ENCODE measurements around the gene CCND1. TPM values are rescaled to one million over a fixed set of nuclear protein-coding genes. Genes with fewer than 3 reads are reported as not detected.

The CCND1 gene
- total and polyA plus RNA-seq, 10 of the 15 experiments (the other 5 are each of a cell fraction or from before 2014, with no cell fraction given), result 0.09 to 6.6 (median 0.59) TPM; not detected in 2

DNA sequence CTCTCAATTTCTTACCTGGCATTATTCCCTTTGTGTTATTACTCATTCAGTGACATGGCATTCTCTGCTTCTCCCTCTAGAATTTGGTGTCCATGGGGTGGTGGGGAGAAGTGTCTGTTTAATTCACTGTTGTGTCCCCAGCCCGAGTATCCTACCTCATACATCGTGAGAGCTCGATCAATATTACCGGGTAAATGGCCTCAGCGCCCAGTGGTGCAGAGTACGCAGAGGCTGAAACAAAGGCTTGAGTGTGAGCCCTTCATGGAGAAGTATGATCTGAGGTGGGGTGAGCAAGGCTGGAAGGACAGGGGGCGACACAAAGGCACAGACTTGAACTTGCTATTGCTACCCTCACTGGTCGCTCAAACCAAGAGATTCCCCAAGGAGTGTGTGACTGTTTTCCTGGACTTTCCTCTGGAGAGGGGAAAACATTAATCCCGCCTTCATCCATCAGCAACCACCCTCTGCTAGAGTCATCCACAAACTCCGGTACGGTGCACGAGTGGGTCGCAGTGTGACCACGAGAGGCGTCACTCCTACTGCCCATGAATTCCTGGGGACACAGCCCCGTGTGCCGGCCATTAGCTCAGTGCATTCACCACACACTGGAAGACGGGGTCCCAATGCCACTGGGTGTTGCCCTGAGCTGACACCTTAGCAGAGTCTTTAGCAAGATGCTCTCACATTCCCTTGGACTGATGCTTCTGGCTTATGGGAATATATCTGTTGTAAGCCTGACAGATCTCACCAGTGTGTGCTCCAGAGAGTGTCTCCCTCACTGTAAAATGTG lies 35.0 kb upstream of the CCND1 start (continued):
- TF ChIP-seq, protein P1, sequence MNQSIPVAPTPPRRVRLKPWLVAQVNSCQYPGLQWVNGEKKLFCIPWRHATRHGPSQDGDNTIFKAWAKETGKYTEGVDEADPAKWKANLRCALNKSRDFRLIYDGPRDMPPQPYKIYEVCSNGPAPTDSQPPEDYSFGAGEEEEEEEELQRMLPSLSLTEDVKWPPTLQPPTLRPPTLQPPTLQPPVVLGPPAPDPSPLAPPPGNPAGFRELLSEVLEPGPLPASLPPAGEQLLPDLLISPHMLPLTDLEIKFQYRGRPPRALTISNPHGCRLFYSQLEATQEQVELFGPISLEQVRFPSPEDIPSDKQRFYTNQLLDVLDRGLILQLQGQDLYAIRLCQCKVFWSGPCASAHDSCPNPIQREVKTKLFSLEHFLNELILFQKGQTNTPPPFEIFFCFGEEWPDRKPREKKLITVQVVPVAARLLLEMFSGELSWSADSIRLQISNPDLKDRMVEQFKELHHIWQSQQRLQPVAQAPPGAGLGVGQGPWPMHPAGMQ (IDR thresholded peaks at IDR 0.05; ENCODE audit: borderline replicate concordance), result no peak
- TF ChIP-seq BMI1 (IDR thresholded peaks at IDR 0.05; ENCODE audit: borderline replicate concordance) (no peak), CREB1 (IDR thresholded peaks at IDR 0.05; ENCODE audit: low read depth) (no peak), FOXK2 (IDR thresholded peaks at IDR 0.05) (no peak), NBN (IDR thresholded peaks at IDR 0.05) (no peak), POLR2AphosphoS2 (IDR thresholded peaks at IDR 0.05; ENCODE audit: low read depth, low read length) (no peak)

DNA sequence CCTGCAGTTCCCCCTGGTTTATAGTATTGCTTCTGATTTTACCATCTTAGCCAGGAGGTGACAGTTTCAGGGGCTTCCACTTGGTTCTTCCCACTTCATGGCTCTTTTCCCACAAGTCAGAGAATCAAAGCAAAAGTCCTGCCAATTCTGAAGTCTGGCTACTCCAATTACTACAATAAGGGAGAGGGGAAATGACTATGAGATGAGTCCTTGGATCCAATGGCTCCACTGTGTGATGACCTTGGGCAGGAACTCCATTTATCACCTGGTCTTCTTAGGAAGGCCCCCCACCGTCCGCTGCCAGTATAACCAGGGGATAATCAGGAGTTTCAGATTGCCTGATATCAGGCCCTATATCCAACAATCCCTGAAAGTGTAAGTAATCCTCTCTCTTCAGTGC lies 31.6 kb upstream of the CCND1 start:
- no peak for ATAC-seq
- Histone ChIP-seq H4K20me1 (ENCODE audit: control insufficient read depth, insufficient read depth) (no peaks in the 10 kb centered on the region), H3K9me3 (replicated peaks; ENCODE audit: control insufficient read depth, insufficient read depth, low read length) (no peaks in the 10 kb centered on the region; the same call in 2 of the 3 replicates), H3K4me1 (ENCODE audit: control insufficient read depth, insufficient read depth, low read length) (no peaks in the 10 kb centered on the region), H3K4me2 (ENCODE audit: control insufficient read depth, insufficient read depth) (no peak overlapping the region), H2AFZ (ENCODE audit: control insufficient read depth, low read depth, low read length) (no peak overlapping the region), H3K4me3 (no peak overlapping the region), H3K79me2 (ENCODE audit: control insufficient read depth, insufficient read depth, low read length) (no peaks in the 10 kb centered on the region), H3K27ac (ENCODE audit: control insufficient read depth, insufficient read depth) (no peak overlapping the region), H3K9ac (ENCODE audit: control insufficient read depth, insufficient read depth, low read length) (no peak overlapping the region), H3K36me3 (ENCODE audit: control insufficient read depth in 2 of 2, insufficient read depth in 2 of 2, low read length in 1 of 2) (no peaks in the 10 kb centered on the region), H3K27me3 (replicated peaks in 1 of 2; ENCODE audit: control insufficient read depth in 2 of 2, insufficient read depth in 2 of 2, low read length in 1 of 2) (peaks cover 2 to 5% of the 10 kb centered on the region in 2 experiments; a peak in 1 of 4 replicates)
- ChIA-PET SMC1A (ENCODE audit: uncharacterized antibody, unreplicated experiment) (no interaction called here), POLR2A (no interaction called here), RAD21 (ENCODE audit: unreplicated experiment) (no interaction called here), CTCF (no interaction called here)
- WGBS (ENCODE audit: insufficient coverage, insufficient replicate concordance, low lambda C conversion rate, missing lambda C conversion rate), result 79% methylated on average over 2 of the region's 2 CpGs
- in situ Hi-C loops (cut with MboI) (no loop called here), intact Hi-C loops (cut with micrococcal nuclease; ENCODE audit: unreplicated experiment) (no loop called here)
- no TSS peak for BruUV-seq (replicated peaks)
- no peak for FAIRE-seq
- no peak for DNase-seq (ENCODE audit: low read depth, low spot score)
- TF ChIP-seq SREBF2 (IDR thresholded peaks at IDR 0.05; ENCODE audit: low read length) (no peak), NFXL1 (IDR thresholded peaks at IDR 0.05; ENCODE audit: borderline replicate concordance) (no peak), CHD1 (IDR thresholded peaks at IDR 0.05; ENCODE audit: low read depth, low read length) (no peak), HDAC6 (IDR thresholded peaks at IDR 0.05; ENCODE audit: unreplicated experiment) (no peak), RAD21 (IDR thresholded peaks at IDR 0.05; ENCODE audit: insufficient read depth, low read depth, low read length) (no peak), POU2F2 (IDR thresholded peaks at IDR 0.05; ENCODE audit: borderline replicate concordance, low read depth, low read length) (no peak), YBX1 (IDR thresholded peaks at IDR 0.05) (no peak), CHD4 (IDR thresholded peaks at IDR 0.05) (no peak), ZSCAN29 (IDR thresholded peaks at IDR 0.05) (no peak), SUPT20H (IDR thresholded peaks at IDR 0.05; ENCODE audit: borderline replicate concordance, control insufficient read depth, low read depth, low read length) (no peak), BMI1 (IDR thresholded peaks at IDR 0.05; ENCODE audit: borderline replicate concordance) (no peak), RUNX3 (IDR thresholded peaks at IDR 0.05; ENCODE audit: low read length) (no peak)
- TF ChIP-seq, protein P2, sequence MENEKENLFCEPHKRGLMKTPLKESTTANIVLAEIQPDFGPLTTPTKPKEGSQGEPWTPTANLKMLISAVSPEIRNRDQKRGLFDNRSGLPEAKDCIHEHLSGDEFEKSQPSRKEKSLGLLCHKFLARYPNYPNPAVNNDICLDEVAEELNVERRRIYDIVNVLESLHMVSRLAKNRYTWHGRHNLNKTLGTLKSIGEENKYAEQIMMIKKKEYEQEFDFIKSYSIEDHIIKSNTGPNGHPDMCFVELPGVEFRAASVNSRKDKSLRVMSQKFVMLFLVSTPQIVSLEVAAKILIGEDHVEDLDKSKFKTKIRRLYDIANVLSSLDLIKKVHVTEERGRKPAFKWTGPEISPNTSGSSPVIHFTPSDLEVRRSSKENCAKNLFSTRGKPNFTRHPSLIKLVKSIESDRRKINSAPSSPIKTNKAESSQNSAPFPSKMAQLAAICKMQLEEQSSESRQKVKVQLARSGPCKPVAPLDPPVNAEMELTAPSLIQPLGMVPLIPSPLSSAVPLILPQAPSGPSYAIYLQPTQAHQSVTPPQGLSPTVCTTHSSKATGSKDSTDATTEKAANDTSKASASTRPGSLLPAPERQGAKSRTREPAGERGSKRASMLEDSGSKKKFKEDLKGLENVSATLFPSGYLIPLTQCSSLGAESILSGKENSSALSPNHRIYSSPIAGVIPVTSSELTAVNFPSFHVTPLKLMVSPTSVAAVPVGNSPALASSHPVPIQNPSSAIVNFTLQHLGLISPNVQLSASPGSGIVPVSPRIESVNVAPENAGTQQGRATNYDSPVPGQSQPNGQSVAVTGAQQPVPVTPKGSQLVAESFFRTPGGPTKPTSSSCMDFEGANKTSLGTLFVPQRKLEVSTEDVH (IDR thresholded peaks at IDR 0.05; ENCODE audit: low read depth, partially characterized antibody), result no peak
- TF ChIP-seq, protein P3, sequence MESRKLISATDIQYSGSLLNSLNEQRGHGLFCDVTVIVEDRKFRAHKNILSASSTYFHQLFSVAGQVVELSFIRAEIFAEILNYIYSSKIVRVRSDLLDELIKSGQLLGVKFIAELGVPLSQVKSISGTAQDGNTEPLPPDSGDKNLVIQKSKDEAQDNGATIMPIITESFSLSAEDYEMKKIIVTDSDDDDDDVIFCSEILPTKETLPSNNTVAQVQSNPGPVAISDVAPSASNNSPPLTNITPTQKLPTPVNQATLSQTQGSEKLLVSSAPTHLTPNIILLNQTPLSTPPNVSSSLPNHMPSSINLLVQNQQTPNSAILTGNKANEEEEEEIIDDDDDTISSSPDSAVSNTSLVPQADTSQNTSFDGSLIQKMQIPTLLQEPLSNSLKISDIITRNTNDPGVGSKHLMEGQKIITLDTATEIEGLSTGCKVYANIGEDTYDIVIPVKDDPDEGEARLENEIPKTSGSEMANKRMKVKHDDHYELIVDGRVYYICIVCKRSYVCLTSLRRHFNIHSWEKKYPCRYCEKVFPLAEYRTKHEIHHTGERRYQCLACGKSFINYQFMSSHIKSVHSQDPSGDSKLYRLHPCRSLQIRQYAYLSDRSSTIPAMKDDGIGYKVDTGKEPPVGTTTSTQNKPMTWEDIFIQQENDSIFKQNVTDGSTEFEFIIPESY (IDR thresholded peaks at IDR 0.05), result no peak
